Keratinocyte (primary cell): ENCODE results near the gene FLT3LG. TPM values are rescaled to one million over a fixed set of nuclear protein-coding genes. Genes with fewer than 3 reads are reported as not detected.

ENCODE experiments used
- DNase-seq: peaks from one replicate; pipeline ENCODE4 v3.0.0-alpha.2; 2011; ENCODE audit warnings: low read depth, missing footprints, low spot score
- FAIRE-seq: peaks from 2 replicates; lab custom pipeline; 2011; peaks lifted over from hg19 to GRCh38; lab: Jason Lieb, UNC
- H2AFZ ChIP-seq: 2 replicates; pipeline ENCODE4 v1.6.0; 2012; ENCODE audit warnings: low read length, control low read depth, inconsistent platforms; ENCODE audit not compliant: control insufficient read depth
- H3K27ac ChIP-seq: 2 replicates; pipeline ENCODE4 v1.5.1; 2011; ENCODE audit warnings: low read length; ENCODE audit not compliant: control insufficient read depth, insufficient read depth
- H3K27me3 ChIP-seq: 3 replicates; pipeline ENCODE4 v1.6.0; 2011; ENCODE audit warnings: low read length; ENCODE audit not compliant: control insufficient read depth, insufficient read depth; ENCODE audit errors: extremely low read depth
- H3K36me3 ChIP-seq, 2 experiments: 2 replicates in 1 of 2; 3 replicates in 1 of 2; pipeline ENCODE4 v1.5.1; 2011; ENCODE audit warnings: low read length in 2 of 2, mild to moderate bottlenecking in 1 of 2; ENCODE audit not compliant: control insufficient read depth in 2 of 2, insufficient read depth in 2 of 2; ENCODE audit errors: extremely low read depth in 1 of 2
- H3K4me1 ChIP-seq: 3 replicates; pipeline ENCODE4 v1.5.1; 2011; ENCODE audit warnings: low read length; ENCODE audit not compliant: control insufficient read depth, insufficient read depth; ENCODE audit errors: extremely low read depth
- H3K4me2 ChIP-seq: 3 replicates; pipeline ENCODE4 v1.6.0; 2011; ENCODE audit warnings: low read depth, low read length; ENCODE audit not compliant: control insufficient read depth, insufficient read depth; ENCODE audit errors: extremely low read depth
- H3K4me3 ChIP-seq, 3 experiments: fragments of 200-600 bp in 1 of 3; sonication (generic) in 1 of 3; 2 replicates in 2 of 3; 3 replicates in 1 of 3; pipeline ENCODE4 v1.5.1; 2011 to 2016; ENCODE audit warnings: low read length in 3 of 3, mild to moderate bottlenecking in 3 of 3, control low read depth in 2 of 3, inconsistent platforms in 1 of 3, low read depth in 1 of 3, mixed read lengths in 1 of 3, mixed run types in 1 of 3, moderate library complexity in 1 of 3; ENCODE audit not compliant: control insufficient read depth in 2 of 3, insufficient read depth in 2 of 3; ENCODE audit errors: extremely low read depth in 1 of 3
- H3K79me2 ChIP-seq: 2 replicates; pipeline ENCODE4 v1.6.0; 2012; ENCODE audit warnings: low read length; ENCODE audit not compliant: control insufficient read depth, insufficient read depth
- H3K9ac ChIP-seq: 3 replicates; pipeline ENCODE4 v1.6.0; 2011; ENCODE audit warnings: low read length; ENCODE audit not compliant: control insufficient read depth, insufficient read depth; ENCODE audit errors: extremely low read depth
- H3K9me1 ChIP-seq: 3 replicates; pipeline ENCODE4 v1.6.0; 2011; ENCODE audit warnings: low read length; ENCODE audit not compliant: control insufficient read depth, insufficient read depth; ENCODE audit errors: extremely low read depth
- H3K9me3 ChIP-seq: 2 replicates; pipeline ENCODE4 v1.5.1; 2012; ENCODE audit warnings: low read depth, low read length; ENCODE audit not compliant: control insufficient read depth
- H4K20me1 ChIP-seq: 3 replicates; pipeline ENCODE4 v1.6.0; 2011; ENCODE audit warnings: low read length; ENCODE audit not compliant: control insufficient read depth, insufficient read depth; ENCODE audit errors: extremely low read depth
- CTCF ChIP-seq, 3 experiments: IDR thresholded peaks in 1 of 3; conservative IDR thresholded peaks in 1 of 3; optimal IDR thresholded peaks in 1 of 3; 2 replicates in 2 of 3; 3 replicates in 1 of 3; pipeline versions ENCODE3 to v1.5.1; 2011; ENCODE audit warnings: low read length in 3 of 3, mild to moderate bottlenecking in 3 of 3, moderate library complexity in 2 of 3, control low read depth in 1 of 3, inconsistent platforms in 1 of 3; ENCODE audit not compliant: insufficient read depth in 2 of 3; ENCODE audit errors: extremely low read depth in 1 of 3
- EZH2 ChIP-seq: IDR thresholded peaks from one replicate; pipeline ENCODE4 v1.6.1; 2012; ENCODE audit warnings: inconsistent platforms, mild to moderate bottlenecking, low read length, moderate library complexity
- dilution Hi-C: fragments of 300-500 bp; cut with MboI; formaldehyde crosslinking; loops from one replicate; pipeline ENCODE4 v1.7.0; 2020; ENCODE audit warnings: low sequenced_read_pairs; ENCODE audit not compliant: extremely low pct_ligation_motif_present
- polyA plus RNA-seq, 5 experiments: library from polyadenylated mRNA; depleted of rRNA in 3 of 5; stranded (reverse) in 3 of 5; stranded (forward) in 1 of 5; unstranded in 1 of 5; fragments of >200 nt; gene quantifications; 1 replicate in 1 of 5; 2 replicates in 3 of 5; 3 replicates in 1 of 5; pipeline versions ENCODE4 v1.2.1 to v1.2.3, GENCODE V29; 2011 to 2012; ENCODE audit warnings: missing spikeins in 2 of 5, low read depth in 1 of 5, low replicate concordance in 1 of 5

Gene FLT3LG
- polyA plus RNA-seq, 1 donor (not counting 4 experiments of a cell fraction or from before 2014, with no cell fraction given) = 0.80 TPM

GRCh38 chr19:49514151-49514550 is 40.1 kb downstream of the FLT3LG start:
- Histone ChIP-seq H3K27me3 (no peaks in the 10 kb centered on the region), H3K79me2 (no peaks in the 10 kb centered on the region), H2AFZ (no peak overlapping the region), H3K4me3 (no peak overlapping the region), H3K4me1 (peaks cover 9% of the 10 kb centered on the region), H3K27ac (no peak overlapping the region), H3K4me2 (no peak overlapping the region), H3K9me1 (no peaks in the 10 kb centered on the region), H3K36me3 (no peaks in the 10 kb centered on the region), H3K9me3 (no peaks in the 10 kb centered on the region), H4K20me1 (no peaks in the 10 kb centered on the region), H3K9ac (no peak overlapping the region)
- TF ChIP-seq EZH2 = no peak
- DNase-seq (no peak), FAIRE-seq (no peak)
- dilution Hi-C loops = no loop called here

- H3K9me1 ChIP-seq = no peaks in the 10 kb centered on the region
- no peak overlapping the region for H3K9ac ChIP-seq
- peaks cover 9% of the 10 kb centered on the region for H3K4me1 ChIP-seq
- no peak overlapping the region for H3K4me2 ChIP-seq
- no peak for DNase-seq
- H2AFZ ChIP-seq = no peak overlapping the region
- no peak for FAIRE-seq
- H3K9me3 ChIP-seq = no peaks in the 10 kb centered on the region
- no peak overlapping the region for H3K4me3 ChIP-seq
- no peak overlapping the region for H3K27ac ChIP-seq
- dilution Hi-C loops = no loop called here
- no peak for TF ChIP-seq EZH2
- no peak for TF ChIP-seq CTCF (optimal IDR thresholded peaks at IDR 0.05 in 1 of 3, IDR thresholded peaks at IDR 0.05 in 1 of 3, conservative IDR thresholded peaks at IDR 0.05 in 1 of 3; ENCODE audit: extremely low read depth in 1 of 3, insufficient read depth in 2 of 3, low read length in 3 of 3)
- H4K20me1 ChIP-seq = no peaks in the 10 kb centered on the region
- no peaks in the 10 kb centered on the region for H3K27me3 ChIP-seq
- no peaks in the 10 kb centered on the region for H3K36me3 ChIP-seq
- no peaks in the 10 kb centered on the region for H3K79me2 ChIP-seq
Measured at GRCh38 chr19:49515767-49516166, 41.8 kb downstream of the FLT3LG start.

GRCh38 chr19:49518033-49518432 is 44.0 kb downstream of the FLT3LG start:
- no peak for DNase-seq
- Histone ChIP-seq H3K4me3 (no peak overlapping the region), H2AFZ (no peak overlapping the region), H3K9me3 (no peaks in the 10 kb centered on the region), H3K9me1 (no peaks in the 10 kb centered on the region), H4K20me1 (no peaks in the 10 kb centered on the region), H3K27ac (no peak overlapping the region), H3K36me3 (no peaks in the 10 kb centered on the region), H3K27me3 (no peaks in the 10 kb centered on the region), H3K4me1 (no peaks in the 10 kb centered on the region), H3K4me2 (no peak overlapping the region), H3K9ac (no peak overlapping the region), H3K79me2 (no peaks in the 10 kb centered on the region)
- no peak for FAIRE-seq
- TF ChIP-seq EZH2 (no peak), CTCF (optimal IDR thresholded peaks at IDR 0.05 in 1 of 3, IDR thresholded peaks at IDR 0.05 in 1 of 3, conservative IDR thresholded peaks at IDR 0.05 in 1 of 3; ENCODE audit: extremely low read depth in 1 of 3, insufficient read depth in 2 of 3, low read length in 3 of 3) (no peak)
- dilution Hi-C loops = no loop called here
